ENCODE results near the gene GATD1.

GATD1 gene

GRCh38 chr11:789943-790342 lies 12.7 kb upstream of the GATD1 start, which contains the start of gene CEND1:
Gene CEND1 (minus strand): TSS chr11:790090. CDS start chr11:788576, 1,514 bp downstream.
- TF ChIP-seq, protein P1, sequence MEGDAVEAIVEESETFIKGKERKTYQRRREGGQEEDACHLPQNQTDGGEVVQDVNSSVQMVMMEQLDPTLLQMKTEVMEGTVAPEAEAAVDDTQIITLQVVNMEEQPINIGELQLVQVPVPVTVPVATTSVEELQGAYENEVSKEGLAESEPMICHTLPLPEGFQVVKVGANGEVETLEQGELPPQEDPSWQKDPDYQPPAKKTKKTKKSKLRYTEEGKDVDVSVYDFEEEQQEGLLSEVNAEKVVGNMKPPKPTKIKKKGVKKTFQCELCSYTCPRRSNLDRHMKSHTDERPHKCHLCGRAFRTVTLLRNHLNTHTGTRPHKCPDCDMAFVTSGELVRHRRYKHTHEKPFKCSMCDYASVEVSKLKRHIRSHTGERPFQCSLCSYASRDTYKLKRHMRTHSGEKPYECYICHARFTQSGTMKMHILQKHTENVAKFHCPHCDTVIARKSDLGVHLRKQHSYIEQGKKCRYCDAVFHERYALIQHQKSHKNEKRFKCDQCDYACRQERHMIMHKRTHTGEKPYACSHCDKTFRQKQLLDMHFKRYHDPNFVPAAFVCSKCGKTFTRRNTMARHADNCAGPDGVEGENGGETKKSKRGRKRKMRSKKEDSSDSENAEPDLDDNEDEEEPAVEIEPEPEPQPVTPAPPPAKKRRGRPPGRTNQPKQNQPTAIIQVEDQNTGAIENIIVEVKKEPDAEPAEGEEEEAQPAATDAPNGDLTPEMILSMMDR (IDR thresholded peaks at IDR 0.05; ENCODE audit: insufficient read depth, missing control alignments) = no peak
- DNase-seq (ENCODE audit: insufficient read length, low spot score) (peak; percentile 48), FAIRE-seq (no peak)

DNA sequence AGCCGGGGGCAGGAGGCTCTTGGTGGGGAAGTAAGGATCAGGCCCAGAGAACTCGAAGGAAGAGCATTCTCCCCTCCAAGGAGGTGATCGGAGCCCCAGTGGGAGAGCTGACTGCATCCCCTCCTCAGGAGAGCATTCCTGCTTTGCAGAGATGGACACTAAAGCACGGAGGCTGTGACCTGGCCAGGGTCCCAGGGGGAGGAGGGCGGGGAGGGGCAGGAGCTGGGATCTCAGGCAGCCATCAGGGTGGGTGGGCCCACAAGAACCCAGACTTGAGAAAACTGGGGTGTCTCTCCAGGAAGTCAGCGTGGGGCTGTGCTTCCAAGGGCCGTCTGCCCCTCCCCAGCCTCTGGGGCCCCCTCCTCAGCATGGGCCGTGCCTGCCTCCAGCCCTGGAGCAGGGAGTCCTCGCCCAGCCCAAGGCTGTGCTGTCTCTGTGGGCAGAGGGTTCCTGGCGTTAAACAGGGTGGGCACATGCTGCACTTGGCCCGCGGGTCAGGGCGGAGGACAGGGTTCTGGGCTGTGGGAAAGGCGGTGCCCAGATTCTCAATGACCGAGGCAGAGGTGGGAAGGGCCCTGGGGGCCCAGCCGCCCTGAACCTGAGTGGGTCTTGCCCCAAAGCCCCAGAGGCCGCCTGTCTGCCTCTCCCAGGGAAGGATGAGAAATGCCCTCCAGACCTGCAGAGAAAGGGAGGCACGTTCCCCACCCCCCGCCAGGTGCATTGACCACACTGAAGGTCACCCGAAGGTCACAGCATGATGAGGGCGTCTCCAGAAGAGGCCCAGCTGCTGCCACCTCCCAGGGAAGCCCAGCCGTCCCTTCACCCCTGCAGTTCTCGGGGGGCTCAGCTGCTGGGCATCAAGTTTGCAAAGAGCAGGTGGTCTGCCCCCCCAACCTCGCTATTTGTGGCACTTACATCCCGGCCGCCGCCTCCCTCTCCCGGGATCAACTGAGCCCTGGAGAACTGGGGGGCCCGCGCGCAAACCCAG lies 12.0 kb upstream of the GATD1 start:
- no peak for FAIRE-seq
- TF ChIP-seq, protein P1 (IDR thresholded peaks at IDR 0.05; ENCODE audit: insufficient read depth, missing control alignments) = no peak
- no peak for DNase-seq (ENCODE audit: insufficient read length, low spot score)

DNA sequence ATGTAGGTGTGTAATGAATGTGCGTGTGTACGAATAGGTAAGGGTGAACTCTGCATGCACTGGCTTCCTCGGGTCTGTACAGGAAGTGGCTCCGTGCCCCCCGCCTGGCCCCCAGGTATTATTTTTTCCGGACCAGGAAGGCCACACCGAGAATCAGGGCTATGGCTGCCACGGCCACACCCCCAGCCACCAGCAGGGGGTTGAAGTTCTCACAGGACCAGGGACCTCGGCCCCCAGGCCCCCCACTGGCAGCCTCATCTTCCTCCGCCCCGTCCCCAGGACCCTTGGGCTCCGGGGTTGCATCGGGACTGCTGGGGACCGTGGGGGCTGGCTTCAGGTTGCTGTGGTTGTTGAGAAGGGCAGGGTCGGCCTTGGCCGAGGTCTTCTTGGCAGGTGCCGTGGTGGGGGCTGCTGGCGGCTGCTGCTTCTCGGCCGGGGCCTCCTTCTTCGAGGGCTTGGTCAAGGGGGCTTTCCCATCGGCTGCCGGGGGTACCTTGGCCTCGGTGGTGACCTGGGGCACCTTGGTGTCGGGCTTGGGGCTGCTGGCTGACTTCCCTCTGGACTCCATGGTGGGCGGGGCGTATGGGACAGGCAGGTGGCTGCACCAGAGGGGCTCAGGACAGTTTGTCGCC lies 10.8 kb upstream of the GATD1 start:
- FAIRE-seq = no peak
- no peak for DNase-seq (ENCODE audit: insufficient read length, low spot score)
- TF ChIP-seq, protein P1 (IDR thresholded peaks at IDR 0.05; ENCODE audit: insufficient read depth, missing control alignments) = no peak

DNA sequence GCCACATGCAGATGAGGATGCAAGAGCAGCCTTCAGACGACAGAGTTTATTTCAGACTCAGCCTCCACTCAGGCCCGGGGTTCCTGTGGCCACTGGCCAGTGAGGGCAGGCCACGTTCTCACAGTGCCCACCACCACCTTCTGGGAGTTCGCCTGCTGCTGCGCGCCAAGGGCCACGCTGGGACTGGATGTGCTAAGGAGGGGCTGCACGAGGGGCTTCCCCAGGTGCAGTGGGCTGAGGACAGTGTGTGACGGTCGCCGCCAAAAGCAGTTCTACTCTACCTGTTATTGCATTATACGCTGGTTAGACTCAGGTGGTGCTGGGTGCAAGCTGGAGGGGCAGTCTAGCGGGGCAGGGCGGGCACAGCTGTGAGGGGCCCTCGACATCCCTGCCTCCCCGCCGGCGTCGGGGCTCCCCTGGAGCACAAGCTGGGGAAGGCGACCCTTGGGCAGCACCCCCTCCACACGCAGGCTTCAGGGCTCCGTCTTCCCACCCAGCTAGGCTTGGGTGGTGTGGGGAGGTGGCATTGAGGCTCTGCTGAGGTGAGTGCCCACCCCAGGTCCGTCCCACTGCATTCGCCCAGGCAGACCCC lies 9.9 kb upstream of the GATD1 start:
- FAIRE-seq (no peak), DNase-seq (ENCODE audit: insufficient read length, low spot score) (no peak)
- TF ChIP-seq, protein P1 (IDR thresholded peaks at IDR 0.05; ENCODE audit: insufficient read depth, missing control alignments) = no peak

DNA sequence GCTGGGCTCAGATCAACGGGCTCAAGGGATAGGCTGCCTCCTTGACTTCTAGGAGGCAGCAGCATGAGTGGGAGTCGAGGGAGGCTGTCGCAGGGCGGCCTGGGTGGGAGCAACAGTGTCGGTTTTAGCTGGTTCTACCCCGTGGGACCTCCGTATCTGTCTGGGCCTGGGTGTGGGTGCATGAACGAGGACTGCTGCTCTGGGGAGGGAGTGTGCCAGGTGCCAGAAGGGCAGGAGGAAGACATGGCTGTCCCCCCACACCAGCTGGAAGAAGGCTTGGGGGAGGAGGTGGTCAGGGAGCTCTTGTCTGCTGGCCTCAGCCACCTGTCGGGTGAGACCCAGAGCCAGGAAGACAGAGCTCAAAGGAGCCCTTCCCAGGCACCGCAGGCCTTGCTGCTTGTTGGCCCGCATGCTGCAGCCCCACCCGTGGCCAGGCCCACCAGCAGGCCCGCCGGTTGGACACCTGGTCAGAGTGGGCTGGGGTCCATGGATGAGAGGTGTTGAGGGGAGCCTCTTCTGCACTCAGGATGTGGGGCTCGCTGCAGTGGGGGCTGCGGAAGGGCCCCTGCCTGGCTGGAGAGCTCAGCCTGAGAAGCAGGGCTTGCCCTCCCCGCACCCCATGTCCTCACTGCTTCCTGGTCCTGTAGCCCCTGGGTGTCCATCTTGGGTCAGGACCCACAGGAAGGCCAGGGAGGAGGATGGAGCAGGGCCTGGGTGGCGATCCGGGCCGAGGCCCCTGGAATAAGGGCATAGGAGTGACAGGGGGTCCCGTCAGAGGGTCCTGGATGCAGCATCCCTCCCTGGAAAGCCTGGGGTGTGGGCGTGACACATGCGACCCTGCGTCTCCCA lies 9.2 kb upstream of the GATD1 start:
- TF ChIP-seq, protein P1 (IDR thresholded peaks at IDR 0.05; ENCODE audit: insufficient read depth, missing control alignments) = no peak
- FAIRE-seq (no peak), DNase-seq (ENCODE audit: insufficient read length, low spot score) (no peak)

DNA sequence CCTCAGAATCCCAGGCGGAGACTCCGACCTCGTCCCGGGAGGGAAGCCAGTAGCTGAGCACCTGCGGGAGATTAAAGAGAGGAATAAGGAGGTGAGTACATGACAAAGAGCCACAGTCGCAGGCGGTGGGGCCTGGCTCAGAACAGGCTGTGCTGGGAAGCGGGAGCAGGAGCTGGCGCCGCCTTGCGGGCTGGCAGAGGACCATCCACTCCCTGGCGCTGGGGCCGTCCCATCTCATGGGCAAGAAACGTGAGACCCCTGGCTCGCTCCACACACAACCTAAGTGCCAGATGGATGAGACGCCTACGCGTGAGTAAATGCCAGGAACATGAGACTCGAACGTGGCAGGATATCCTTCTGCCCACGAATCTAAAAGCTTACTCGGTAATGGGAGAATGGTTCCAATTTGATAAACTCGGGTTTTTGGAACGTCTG lies 6.3 kb upstream of the GATD1 start:
- FAIRE-seq = no peak
- peak; percentile 48 for DNase-seq (ENCODE audit: insufficient read length, low spot score)
- TF ChIP-seq, protein P1 (IDR thresholded peaks at IDR 0.05; ENCODE audit: insufficient read depth, missing control alignments) = peak; percentile 85
